Fibroblast of gingiva (primary cell): Measurements from ENCODE around the gene OR8D4.
"Not testable (repeated sequence)": the region's sequence is repeated elsewhere in the genome, so short reads cannot be mapped to it uniquely, and the experiment has no call there.

ENCODE experiments used
- DNase-seq: peaks from one replicate; pipeline ENCODE4 v3.0.0-alpha.2; 2011; ENCODE audit warnings: low read depth

The OR8D4 gene

DNA sequence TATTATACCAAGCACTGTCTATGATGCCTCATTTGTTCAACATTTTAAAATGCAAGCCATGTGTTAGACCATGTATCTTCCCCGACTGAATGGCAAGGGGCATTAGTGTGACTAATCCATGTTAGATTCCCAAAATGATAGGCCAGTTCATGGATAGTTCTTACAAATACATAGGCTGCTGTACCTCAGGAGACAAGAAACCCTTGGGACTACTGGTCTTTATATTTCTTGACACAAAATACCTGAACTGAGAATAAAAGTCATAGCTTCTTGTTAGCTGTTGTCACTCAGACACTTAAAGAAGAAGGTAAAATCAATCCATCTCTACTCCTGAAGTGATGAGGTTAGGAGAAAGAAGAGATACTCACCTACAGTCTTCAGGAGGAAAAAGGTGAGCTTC, at the start of gene OR8D4:
Gene OR8D4, plus strand, starts transcription at position 301 of the 400 bp plus-strand sequence. CDS start 4,265 bp downstream, outside the sequence.
- no peak for DNase-seq

DNA sequence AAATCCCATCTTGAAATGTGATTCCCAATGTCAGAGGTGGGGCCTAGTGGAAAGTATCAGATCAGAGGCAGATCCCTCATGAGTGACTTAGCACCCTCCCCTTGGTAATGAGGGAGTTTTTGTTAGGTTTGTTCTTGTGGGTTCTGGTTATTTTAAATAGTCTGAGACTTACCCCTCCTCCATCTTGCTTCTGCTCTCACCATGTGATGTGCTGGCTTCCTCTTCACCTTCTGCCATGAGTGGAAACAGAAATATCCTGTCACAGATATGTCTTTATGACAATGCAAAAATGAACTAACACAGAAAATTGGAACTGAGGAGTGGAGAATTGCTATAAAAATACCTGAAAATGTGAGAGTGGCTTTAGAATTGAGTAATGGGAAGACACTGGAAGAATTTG, 49.6 kb upstream of the OR8D4 start:
- DNase-seq: no peak

GRCh38 chr11:123853038-123853437, 48.9 kb upstream of the OR8D4 start:
- no peak for DNase-seq

- DNase-seq: no peak
Measured at GRCh38 chr11:123856444-123856843, 45.5 kb upstream of the OR8D4 start.

DNA sequence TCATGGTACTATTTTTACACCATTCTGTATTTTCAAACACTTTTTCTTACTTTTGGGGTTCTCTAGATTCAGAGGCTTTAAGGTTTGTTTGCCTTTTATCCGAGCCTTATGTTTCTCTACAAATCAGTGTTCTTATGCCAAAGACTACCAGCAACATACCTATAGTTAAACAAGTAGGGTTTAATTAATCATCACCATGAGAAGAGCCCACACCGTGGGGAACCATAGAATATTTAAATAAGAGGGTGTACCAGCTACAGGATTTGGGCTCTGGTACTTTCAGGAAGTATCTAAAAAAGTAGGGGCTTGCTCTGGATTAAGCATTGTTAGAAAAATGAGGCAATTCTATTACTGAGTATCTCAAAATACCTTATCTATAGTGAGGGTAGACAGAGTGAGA, 42.2 kb upstream of the OR8D4 start:
- DNase-seq: no peak

DNA sequence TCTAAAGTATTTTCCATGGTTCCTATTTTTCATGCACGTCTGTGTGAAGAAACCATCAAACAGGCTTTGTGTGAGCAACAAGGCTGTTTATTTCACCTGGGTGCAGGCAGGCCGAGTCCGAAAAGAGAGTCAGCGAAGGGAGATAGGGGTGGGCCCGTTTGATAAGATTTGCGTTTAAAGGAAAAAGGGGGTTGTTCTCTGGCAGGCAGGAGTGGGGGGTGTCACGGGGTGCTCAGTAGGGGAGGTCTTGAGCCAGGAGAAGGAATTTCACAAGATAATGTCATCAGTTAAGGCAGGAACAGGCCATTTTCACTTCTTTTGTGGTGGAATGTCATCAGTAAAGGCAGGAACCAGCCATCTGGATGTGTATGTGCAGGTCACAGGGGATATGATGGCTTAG, 36.7 kb upstream of the OR8D4 start:
- not testable (repeated sequence) for DNase-seq

DNA sequence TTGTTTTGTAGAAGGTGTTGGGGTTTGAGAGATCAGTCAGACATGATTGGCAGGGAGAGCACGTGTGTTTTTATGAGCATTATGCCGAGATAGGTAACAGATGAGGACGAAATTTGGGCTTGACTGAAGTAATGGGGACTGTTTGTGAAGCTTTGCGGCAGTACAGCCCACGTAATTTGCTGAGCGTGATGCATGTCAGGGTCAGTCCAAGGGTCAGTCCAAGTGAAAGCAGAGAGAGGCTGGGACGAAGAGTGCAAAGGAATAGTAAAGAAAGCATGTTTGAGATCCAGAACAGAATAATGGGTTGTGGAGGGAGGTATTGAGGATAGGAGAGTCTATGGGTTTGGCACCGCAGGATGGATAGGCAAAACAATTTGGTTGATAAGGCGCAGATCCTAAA, 34.2 kb upstream of the OR8D4 start:
- DNase-seq: not testable (repeated sequence)

DNA sequence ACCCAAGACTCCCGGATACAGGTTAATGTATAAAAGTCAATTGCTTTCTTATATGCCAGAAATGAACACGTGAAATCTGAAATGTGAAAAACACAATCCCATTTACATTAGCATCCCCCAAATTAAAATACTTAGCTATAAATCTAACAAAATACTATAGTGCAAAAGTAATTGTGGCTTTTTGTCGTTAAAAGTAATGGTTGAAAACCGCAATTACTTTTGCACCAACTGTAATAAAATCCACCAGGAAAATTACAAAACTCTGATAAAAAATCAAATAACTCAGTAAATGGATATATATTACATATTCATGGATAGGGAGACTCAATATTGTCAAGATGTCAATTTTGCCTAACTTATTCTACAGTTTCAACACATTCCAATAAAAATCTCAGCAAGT, 21.1 kb upstream of the OR8D4 start:
- no peak for DNase-seq

DNA sequence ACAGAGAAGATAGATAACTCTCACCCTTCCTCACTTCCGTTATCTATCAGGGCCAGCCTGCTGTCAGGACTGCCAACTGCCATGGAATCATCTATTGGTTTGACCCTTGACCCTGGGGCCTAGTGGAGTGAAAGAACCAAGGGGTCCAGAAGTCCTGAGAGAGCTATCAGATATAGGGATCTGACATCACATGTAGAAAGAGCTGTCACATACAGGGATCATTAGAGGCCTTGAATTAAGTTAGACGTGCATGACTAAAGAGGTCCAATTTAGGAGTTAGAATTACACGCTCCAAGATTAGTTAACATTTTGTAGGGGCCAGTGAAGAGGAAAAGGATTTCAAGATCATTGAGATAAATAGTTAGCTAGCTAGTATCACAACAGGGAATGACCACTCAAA, 16.4 kb upstream of the OR8D4 start, which contains the start of gene TMEM225:
Gene TMEM225, minus strand, starts transcription at position 101 of the 400 bp plus-strand sequence. CDS start 245 bp downstream, outside the sequence.
- no peak for DNase-seq

GRCh38 chr11:123892031-123892430, 9.9 kb upstream of the OR8D4 start:
- DNase-seq: no peak

- no peak for DNase-seq
Measured at GRCh38 chr11:123899792-123900191, 2.2 kb upstream of the OR8D4 start.

GRCh38 chr11:123903932-123904331, 2.0 kb downstream of the OR8D4 start:
- no peak for DNase-seq

GRCh38 chr11:123904932-123905331, 3.0 kb downstream of the OR8D4 start:
- DNase-seq: no peak

GRCh38 chr11:123905826-123906225, 3.9 kb downstream of the OR8D4 start:
- DNase-seq: no peak

DNA sequence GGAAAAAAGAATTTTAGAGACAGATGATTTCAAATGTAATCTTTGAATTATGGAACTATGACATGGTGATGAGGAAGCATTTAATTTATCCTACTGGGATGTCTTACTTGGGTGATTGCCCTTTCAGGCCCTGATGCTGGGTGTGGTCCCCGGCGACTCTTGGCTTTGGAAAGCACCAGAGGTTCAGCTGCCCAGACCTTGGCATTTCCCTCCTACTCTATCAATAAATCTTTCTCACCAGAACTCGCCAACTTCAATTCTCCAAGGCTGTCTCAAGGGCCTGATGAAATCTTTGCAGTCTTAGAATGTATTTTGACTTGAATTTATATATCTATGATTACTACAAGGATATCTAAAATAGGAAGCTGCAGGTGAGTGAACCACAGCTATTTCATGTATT, 19.0 kb downstream of the OR8D4 start:
- DNase-seq: no peak

DNA sequence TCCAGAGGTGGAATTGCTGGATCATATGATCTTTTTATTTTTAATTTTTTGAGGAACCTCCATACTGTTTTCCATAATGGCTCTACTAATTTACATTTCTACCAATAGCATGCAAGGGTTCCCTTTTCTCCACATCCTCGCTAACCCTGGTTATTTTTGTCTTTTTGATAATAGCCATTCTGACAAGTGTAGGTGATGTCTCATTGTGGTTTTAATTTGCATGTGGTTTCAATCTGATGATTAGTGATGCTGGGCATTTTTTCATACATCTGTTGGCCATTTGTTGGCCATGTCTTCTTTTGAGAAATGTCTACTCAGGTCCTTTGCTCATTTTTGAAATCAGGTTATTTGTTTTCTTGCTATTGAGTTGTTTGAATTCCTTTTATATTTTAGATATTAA, 22.1 kb downstream of the OR8D4 start:
- no peak for DNase-seq

DNA sequence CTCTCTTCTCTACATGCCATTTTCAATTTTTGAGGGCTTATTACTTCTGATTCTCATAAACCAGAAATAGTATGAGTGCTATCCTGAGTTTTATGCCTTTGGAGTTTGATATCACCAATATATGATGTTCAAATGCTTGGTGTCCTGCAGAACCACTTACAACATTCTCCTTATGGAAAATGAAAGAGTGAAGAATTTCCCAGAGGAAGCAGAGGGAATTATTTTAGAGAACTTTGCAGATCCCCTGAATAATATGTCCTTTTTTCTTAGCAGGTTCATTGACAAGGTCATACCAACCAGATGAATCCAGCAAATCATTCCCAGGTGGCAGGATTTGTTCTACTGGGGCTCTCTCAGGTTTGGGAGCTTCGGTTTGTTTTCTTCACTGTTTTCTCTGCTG, 37.4 kb downstream of the OR8D4 start, which contains the start of gene OR4D5:
Gene OR4D5, plus strand, starts transcription at position 301 of the 400 bp plus-strand sequence. Its CDS starts 0 bp downstream, at position 301.
- no peak for DNase-seq

DNA sequence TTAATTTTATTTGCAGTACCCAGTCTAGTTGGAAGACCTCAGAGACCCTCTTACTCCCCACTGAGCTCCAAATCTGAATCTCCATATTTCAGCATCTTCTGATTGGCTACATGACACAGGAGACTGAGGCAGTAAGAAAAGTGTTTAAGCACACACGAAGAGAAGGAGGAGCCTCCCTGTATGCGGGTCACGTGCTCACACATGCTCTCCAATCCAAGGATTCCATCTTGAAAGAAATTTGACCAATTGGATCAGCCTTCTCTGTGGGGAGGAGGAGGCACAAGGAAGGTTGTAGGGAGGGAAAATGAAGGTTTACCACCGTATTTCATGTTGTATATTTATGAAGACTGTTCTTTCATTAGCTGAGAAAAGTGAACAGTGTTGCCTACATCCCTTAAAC, 40.4 kb downstream of the OR8D4 start:
- DNase-seq: no peak

DNA sequence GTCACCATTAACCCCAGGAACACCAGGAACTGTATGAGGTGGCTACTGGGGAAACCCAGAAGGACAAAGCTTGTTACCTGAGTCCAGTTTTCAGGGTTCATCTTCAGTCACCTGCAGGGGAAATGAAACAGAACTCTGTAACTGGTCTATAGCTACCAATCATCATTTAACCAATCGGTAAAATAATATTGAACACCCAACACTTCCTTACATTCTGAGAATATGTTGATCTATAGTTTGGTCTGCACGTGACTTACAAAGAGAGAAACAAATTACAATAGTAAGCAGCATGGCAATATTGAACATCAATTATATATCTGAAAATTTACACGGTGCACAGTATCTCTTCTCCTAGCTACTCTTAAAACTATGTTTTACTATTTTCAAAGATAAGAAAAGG, 41.8 kb downstream of the OR8D4 start, which contains the start of gene OR6T1:
Gene OR6T1, minus strand, starts transcription at position 101 of the 400 bp plus-strand sequence. Its CDS starts 0 bp downstream, at position 101.
- DNase-seq: no peak

DNA sequence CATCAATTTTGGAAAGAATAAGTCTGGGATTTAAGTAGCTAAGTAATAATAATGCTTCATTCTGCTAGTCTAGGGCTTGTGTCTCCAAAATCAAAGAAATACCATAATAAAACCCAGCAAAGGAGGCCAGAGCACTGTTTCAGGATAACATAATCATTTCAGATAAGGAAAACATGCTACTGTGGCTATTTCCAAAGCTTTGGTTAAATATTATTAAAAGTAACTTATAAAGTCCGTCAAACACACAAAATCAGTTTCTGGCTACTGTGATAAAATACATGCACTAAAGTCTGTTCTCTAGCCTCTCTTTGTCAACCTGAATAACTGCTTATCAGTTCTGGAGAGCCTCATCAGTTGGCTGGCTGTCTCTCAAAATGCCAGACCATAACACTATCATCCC, 43.2 kb downstream of the OR8D4 start:
- DNase-seq: no peak

GRCh38 chr11:123956752-123957151, 54.8 kb downstream of the OR8D4 start:
- DNase-seq: no peak
